GM18951 (cell line): Measurements from ENCODE around the gene CHST15.

ENCODE experiments used
- POLR2A ChIP-seq: IDR thresholded peaks from 4 replicates; pipeline ENCODE4 v1.6.1; 2011; ENCODE audit warnings: mild to moderate bottlenecking; ENCODE audit not compliant: insufficient read length, insufficient read depth; ENCODE audit errors: extremely low read depth
- in situ Hi-C: fragments of 300-500 bp; cut with MboI; formaldehyde crosslinking; loops from one replicate; pipeline ENCODE4 v1.12.0; 2022; ENCODE audit warnings: low sequenced_read_pairs, mixed read lengths, inconsistent platforms; ENCODE audit not compliant: unreplicated experiment

Gene CHST15

GRCh38 chr10:124050021-124051015, 43.1 kb downstream of the CHST15 start:
- TF ChIP-seq POLR2A, result no peak
- in situ Hi-C loops, result no loop called here

- no peak for TF ChIP-seq POLR2A
- in situ Hi-C loops, result no loop called here
Measured at GRCh38 chr10:124049484-124049883, 43.9 kb downstream of the CHST15 start.

GRCh38 chr10:124048371-124049290, 44.8 kb downstream of the CHST15 start:
- in situ Hi-C loops, result no loop called here
- no peak for TF ChIP-seq POLR2A

GRCh38 chr10:124047427-124048152, 45.8 kb downstream of the CHST15 start:
- no peak for TF ChIP-seq POLR2A
- in situ Hi-C loops, result no loop called here

- in situ Hi-C loops, result no loop called here
- no peak for TF ChIP-seq POLR2A
Measured at GRCh38 chr10:124045801-124046355, 47.5 kb downstream of the CHST15 start.

- no peak for TF ChIP-seq POLR2A
- in situ Hi-C loops, result no loop called here
Measured at GRCh38 chr10:124045276-124045675, 48.1 kb downstream of the CHST15 start.

GRCh38 chr10:124044143-124044862, 49.1 kb downstream of the CHST15 start:
- no peak for TF ChIP-seq POLR2A
- in situ Hi-C loops, result no loop called here

GRCh38 chr10:124043310-124044142, 49.9 kb downstream of the CHST15 start:
- no peak for TF ChIP-seq POLR2A
- in situ Hi-C loops, result no loop called here

- in situ Hi-C loops, result no loop called here
- no peak for TF ChIP-seq POLR2A
Measured at GRCh38 chr10:124042656-124043309, 50.6 kb downstream of the CHST15 start.

- no peak for TF ChIP-seq POLR2A
- in situ Hi-C loops, result no loop called here
Measured at GRCh38 chr10:124041675-124042445, 51.5 kb downstream of the CHST15 start.
